Ishikawa (cell line): ENCODE data around the gene SLC6A3.

Experiments
- CEBPB ChIP-seq: IDR thresholded peaks from 2 replicates; pipeline ENCODE4 v1.6.1; 2012
- YY1 ChIP-seq: IDR thresholded peaks from 2 replicates; pipeline ENCODE4 v1.6.1; 2012; ENCODE audit warnings: low read depth
- ZBTB7A ChIP-seq: IDR thresholded peaks from 2 replicates; pipeline ENCODE4 v1.6.1; 2012; ENCODE audit warnings: low read depth
- TF ChIP-seq, protein P1 (sequence below): IDR thresholded peaks from 2 replicates; pipeline ENCODE4 v1.6.1; 2012

DNA sequence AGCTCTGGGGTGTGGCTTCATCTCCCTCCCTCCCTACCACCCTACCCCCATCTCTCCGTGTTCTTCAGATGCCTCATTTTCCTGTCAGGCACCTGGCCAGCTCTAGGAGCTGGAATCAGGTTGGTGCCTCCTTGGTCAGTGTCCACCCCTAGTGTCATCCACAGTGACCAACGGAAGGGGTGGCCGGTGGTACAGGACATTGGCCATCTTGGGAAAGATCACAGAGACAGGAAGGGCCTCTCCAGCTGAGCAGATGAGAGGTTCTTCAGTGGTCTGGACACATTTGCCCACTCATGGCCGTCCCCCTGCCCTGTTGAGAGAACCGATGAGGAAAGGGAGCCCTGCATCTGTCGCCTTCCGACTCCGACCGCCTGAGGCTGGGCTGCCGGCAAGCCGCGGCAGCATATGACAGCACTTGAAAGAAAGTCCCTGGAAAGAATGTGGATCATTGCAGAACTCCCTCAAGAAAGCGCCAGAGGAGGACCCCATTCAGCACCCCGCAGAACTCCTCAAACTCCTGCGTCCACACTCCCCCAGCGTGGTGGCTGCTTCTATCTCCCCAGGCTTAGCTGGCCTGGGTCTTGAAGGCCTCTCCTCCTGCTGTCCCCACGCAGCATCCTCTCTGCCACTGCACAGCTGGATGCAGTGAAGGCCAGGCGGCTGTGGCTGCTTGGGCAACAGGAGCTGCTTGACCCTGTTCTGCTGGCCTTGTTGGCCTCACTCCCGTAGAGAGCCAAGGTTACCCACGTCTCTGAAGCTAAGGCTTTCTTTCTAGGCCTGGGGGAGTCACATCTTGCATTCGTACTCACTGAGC, 98.4 kb downstream of the SLC6A3 start:
- TF ChIP-seq ZBTB7A (no peak), YY1 (no peak), CEBPB (no peak)
- TF ChIP-seq, protein P1, sequence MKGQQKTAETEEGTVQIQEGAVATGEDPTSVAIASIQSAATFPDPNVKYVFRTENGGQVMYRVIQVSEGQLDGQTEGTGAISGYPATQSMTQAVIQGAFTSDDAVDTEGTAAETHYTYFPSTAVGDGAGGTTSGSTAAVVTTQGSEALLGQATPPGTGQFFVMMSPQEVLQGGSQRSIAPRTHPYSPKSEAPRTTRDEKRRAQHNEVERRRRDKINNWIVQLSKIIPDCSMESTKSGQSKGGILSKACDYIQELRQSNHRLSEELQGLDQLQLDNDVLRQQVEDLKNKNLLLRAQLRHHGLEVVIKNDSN: no peak
